NCI-H774 (cell line): ENCODE measurements around the gene ANO6.

Experiments used
- DNase-seq: peaks from one replicate; lab custom pipeline; 2025; lab: John Stamatoyannopoulos, UW

Gene ANO6

DNA sequence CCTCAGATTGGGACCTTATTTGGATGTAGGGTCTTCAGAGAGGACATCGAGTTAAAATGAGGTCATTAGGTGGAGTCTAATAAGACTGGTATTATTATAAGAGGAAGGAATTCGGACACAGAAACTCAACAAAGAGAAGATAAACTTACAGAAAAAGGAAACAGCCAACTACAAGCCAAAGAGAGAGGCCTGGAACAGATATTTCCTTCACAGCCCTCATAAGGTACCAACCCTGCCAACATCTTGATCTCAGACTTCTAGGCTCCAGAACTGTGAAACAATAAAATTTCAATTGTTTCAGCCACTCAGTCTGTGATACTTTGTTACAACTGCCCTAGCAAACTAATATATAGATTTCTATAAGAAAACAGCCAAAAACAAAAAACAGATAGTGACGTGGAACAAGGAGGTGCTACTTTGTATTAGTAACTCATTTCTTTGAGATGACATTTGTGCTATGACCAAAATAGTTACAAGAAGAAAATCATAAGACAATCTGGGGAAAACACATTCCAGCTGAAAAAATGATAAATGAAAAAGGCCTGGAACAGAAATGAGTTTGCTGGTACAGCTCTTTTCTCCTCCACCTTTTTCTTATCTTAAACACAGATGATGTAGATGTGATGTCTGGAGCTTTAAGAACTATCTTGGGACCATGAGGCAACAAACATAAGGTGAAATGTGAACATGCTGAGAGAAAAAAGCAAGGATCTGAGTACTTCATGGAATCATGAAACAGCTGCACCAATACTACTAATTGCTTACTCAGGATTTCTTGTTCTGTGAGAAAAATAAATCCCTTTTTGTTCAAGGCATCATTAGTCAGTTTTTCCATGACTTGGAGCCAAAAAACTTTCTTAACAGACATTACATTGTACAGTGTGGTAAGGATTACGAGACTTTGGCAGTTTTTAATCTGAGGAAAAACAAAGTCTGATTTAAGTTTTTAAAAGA, 243.2 kb downstream of the ANO6 start:
- DNase-seq, result no peak

DNA sequence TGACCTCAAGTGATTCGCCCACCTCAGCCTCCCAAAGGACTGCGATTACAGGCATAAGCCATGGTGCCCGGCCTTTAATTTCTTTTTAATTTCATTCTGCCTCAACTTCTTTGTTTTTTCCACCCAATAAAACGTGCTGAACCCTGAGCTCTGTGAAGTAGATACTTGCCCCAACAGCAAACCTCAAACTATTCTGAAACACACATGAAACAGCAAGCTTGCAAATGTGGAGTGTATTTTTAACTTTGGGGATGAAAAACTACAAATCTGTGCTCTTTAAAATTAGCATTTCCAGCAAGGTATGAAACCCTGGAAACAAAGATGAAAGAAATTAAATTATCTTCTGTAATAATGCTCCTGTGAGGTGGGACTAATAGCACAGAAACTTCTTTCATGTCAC, 246.6 kb downstream of the ANO6 start:
- no peak for DNase-seq

- DNase-seq, result no peak
Measured at GRCh38 chr12:45464699-45465098, 248.8 kb downstream of the ANO6 start.

- no peak for DNase-seq
Measured at GRCh38 chr12:45468751-45469615, 253.1 kb downstream of the ANO6 start.

DNA sequence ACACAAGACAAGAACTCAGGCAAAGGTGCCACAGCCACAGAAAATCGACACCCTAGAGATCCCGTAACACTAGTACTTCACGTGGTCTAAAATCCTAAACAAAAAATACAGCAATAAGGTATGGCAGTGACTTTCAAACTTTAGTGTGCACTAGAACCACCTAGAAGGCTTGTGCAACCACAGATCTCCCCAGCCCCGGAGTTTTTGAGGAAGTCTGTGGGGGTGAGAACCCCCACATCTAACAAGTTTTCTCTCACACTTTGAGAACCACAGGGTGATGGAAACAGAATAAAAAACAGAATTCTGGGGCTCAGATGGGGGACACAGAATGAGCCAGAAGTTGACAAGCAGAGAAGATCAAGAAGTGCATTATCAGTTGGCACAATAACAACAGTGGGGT, 254.0 kb downstream of the ANO6 start:
- DNase-seq, result no peak

DNA sequence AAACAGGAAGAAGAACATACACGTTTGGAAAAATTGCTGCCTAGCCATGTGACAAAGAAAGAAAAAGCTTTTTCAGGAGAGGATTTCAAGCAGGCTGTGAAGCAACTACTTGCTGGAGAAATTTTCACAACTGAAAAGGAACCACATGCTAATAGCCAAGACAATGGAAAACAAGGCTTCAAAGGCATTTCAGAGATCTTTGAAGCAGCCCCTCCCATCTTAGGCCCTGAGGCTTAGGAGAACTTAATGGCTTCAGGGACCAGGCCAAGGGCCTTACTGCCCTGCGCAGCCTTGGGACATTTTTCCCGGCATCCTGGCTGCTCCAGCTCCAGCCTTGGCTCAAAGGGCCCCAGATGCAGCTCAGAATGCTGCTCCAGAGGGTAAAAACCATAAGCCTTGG, 257.7 kb downstream of the ANO6 start:
- no peak for DNase-seq

DNA sequence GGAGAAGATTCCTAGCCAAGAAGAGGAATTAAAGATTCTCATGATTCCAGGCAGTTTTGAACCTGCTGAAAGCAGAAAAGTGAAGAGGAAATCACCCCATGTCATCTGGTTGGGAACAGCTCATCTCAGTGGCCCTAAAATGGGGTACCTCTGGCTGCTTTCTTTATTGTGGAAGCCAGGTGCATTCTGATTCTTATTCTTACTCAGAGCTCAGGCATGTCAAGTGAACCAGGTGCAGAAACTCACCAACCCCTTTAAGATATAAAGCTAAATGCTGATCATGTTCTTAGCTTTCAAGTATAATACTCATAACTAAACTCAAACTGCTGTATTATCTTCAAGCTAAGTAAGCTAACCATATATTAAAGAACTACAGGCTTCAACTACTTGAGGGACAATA, 259.7 kb downstream of the ANO6 start:
- DNase-seq, result no peak

DNA sequence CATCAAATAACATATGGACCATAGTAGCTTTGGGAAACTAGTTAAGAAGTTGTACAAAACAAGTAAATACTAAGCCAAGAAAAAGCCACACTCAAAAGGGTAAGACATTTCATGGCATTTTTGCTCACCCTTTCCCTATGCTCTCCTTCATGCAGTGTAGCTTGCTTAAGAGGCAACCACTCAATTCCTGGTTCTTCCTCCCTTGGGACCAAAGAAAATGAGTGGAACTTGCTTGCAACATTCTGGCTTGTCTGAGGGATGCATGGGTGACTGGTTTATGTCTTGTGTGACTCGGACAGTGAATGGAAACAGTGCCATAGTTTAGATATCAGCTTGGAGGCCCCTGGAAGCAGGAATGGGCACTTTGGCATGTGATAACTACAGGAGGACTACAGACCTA, 261.6 kb downstream of the ANO6 start:
- no peak for DNase-seq

GRCh38 chr12:45478931-45479330, 263.0 kb downstream of the ANO6 start:
- DNase-seq, result no peak

DNA sequence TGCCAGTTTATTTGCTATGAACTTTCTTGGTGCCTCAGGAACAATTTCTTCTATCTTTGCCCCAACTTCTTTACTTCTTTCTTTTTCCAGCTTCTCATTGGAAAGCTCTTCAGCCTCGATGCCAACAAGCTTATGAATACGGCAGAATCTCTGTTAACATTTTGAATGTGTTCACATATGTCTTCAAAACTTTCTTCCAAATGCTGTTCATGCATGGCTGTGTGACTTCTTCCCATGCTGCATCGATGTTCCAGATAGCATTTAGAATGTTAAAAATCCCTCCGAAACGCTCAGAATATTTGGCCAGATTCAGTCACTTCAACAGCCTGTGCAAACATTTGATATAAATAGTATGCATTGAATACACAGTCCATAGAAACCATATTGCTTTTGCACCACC, 265.9 kb downstream of the ANO6 start:
- no peak for DNase-seq

DNA sequence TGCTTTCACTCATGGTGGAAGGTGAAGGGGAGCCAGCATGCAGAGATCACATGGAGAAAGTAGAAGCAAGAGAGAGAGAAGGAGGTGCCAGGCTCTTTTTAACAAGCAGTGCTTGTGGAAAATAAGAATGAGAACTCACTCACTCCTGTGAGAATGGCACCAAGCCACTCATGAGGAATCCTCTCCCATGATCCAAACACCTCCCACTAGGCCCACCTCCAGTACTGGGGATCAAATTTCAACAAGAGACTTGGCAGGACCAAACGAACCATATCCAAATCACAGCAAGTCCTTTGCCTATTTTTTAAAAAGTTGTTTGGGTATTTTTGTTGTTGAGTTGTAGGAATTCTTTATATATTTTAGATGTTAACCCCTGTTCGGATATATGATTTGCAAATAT, 267.7 kb downstream of the ANO6 start:
- no peak for DNase-seq
